ENCODE results near the gene CLDN16. TPM values are rescaled to one million over a fixed set of nuclear protein-coding genes. Genes with fewer than 3 reads are reported as not detected.

The CLDN16 gene
- total RNA-seq, 1 experiment from 2014 or later, result 0.27 TPM

DNA sequence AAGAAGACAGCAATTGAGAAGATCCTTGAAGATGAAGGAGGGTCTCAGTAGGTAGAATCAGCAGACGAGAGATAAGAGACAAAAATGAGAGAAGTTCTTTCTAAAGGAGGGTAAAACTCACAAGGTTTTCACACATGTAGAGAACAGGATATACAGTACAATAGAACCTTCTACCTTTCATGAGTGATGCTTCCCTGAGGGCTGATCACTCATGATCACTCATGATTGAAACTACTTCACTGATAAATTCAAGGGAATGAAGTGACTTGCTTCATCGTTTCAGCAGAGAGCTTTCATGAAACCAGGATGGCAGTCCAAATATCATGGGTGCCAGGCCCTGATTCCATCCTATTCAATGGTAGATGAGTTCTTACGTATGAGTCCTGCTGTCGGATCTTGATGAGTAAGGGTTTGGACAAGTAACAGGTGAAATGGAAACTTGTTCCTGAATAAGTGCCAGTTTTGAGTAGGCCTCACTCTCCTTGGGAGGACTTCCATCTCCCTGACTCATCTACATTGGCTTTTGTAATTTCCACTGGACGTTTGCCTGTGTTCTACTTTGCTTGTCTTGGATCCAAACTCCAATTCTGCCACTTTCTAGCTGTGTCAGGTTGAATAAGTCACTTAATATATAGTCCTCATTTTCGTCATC is 9.6 kb upstream of the CLDN16 start:
- no peaks in the 10 kb centered on the region for H3K27me3 Mint-ChIP-seq (ENCODE audit: insufficient read depth, unreplicated experiment)
- H3K27me3 ChIP-seq (replicated peaks; ENCODE audit: control insufficient read depth, insufficient read depth, low read length), result no peaks in the 10 kb centered on the region
- peaks cover 17% of the 10 kb centered on the region for H3K9me3 Mint-ChIP-seq (ENCODE audit: unreplicated experiment)
- H3K4me3 ChIP-seq (ENCODE audit: low read depth, low read length), result no peak overlapping the region
- H3K36me3 ChIP-seq (ENCODE audit: control insufficient read depth, insufficient read depth, low read length), result no peaks in the 10 kb centered on the region; the same call in 1 of the 2 replicates
- TF ChIP-seq CTCF (IDR thresholded peaks at IDR 0.05; ENCODE audit: insufficient read depth in 1 of 2, low read depth in 1 of 2, low read length in 1 of 2, severe bottlenecking in 1 of 2, unreplicated experiment in 1 of 2), result no peak
- ChIA-PET POLR2A (no interaction called here), CTCF (no interaction called here)
- H3K4me1 ChIP-seq, result peaks cover 26% of the 10 kb centered on the region
- H3K27ac Mint-ChIP-seq (ENCODE audit: unreplicated experiment), result no peak overlapping the region
- H3K9me3 ChIP-seq, result no peaks in the 10 kb centered on the region
- H3K36me3 Mint-ChIP-seq (ENCODE audit: insufficient read depth, unreplicated experiment), result no peaks in the 10 kb centered on the region
- no TSS peak for BruUV-seq (replicated peaks)
- no peak for DNase-seq
- intact Hi-C loops (cut with micrococcal nuclease; ENCODE audit: unreplicated experiment), result no loop called here
- no peak overlapping the region for H3K4me3 Mint-ChIP-seq (ENCODE audit: unreplicated experiment)
- peaks cover 31% of the 10 kb centered on the region for H3K4me1 Mint-ChIP-seq (ENCODE audit: low read depth, unreplicated experiment)

GRCh38 chr3:190380184-190380583 is 7.8 kb upstream of the CLDN16 start:
- Histone ChIP-seq H3K9me3 (no peaks in the 10 kb centered on the region), H3K4me3 (ENCODE audit: low read depth, low read length) (no peak overlapping the region), H3K4me1 (peaks cover 8% of the 10 kb centered on the region), H3K36me3 (ENCODE audit: control insufficient read depth, insufficient read depth, low read length) (no peaks in the 10 kb centered on the region; the same call in 1 of the 2 replicates), H3K27me3 (replicated peaks; ENCODE audit: control insufficient read depth, insufficient read depth, low read length) (no peaks in the 10 kb centered on the region)
- Mint-ChIP-seq H3K36me3 (ENCODE audit: insufficient read depth, unreplicated experiment) (no peaks in the 10 kb centered on the region), H3K27me3 (ENCODE audit: insufficient read depth, unreplicated experiment) (no peaks in the 10 kb centered on the region), H3K4me3 (ENCODE audit: unreplicated experiment) (no peak overlapping the region), H3K27ac (ENCODE audit: unreplicated experiment) (no peak overlapping the region), H3K9me3 (ENCODE audit: unreplicated experiment) (peaks cover 17% of the 10 kb centered on the region), H3K4me1 (ENCODE audit: low read depth, unreplicated experiment) (peaks cover 19% of the 10 kb centered on the region)
- ChIA-PET CTCF (no interaction called here), POLR2A (no interaction called here)
- no peak for DNase-seq
- BruUV-seq (replicated peaks), result no TSS peak
- intact Hi-C loops (cut with micrococcal nuclease; ENCODE audit: unreplicated experiment), result loop anchor here (5.0 kb wide), 1 partner anchor 73 kb away; no protein-coding TSS in a partner anchor
- TF ChIP-seq CTCF (IDR thresholded peaks at IDR 0.05; ENCODE audit: insufficient read depth in 1 of 2, low read depth in 1 of 2, low read length in 1 of 2, severe bottlenecking in 1 of 2, unreplicated experiment in 1 of 2), result no peak

GRCh38 chr3:190381441-190381840 is 6.5 kb upstream of the CLDN16 start:
- ChIA-PET CTCF (no interaction called here), POLR2A (no interaction called here)
- H3K36me3 Mint-ChIP-seq (ENCODE audit: insufficient read depth, unreplicated experiment), result no peaks in the 10 kb centered on the region
- intact Hi-C loops (cut with micrococcal nuclease; ENCODE audit: unreplicated experiment), result loop anchor here (5.0 kb wide), 1 partner anchor 74 kb away; no protein-coding TSS in a partner anchor
- H3K4me1 ChIP-seq, result no peaks in the 10 kb centered on the region
- H3K27me3 ChIP-seq (replicated peaks; ENCODE audit: control insufficient read depth, insufficient read depth, low read length), result no peaks in the 10 kb centered on the region
- H3K27me3 Mint-ChIP-seq (ENCODE audit: insufficient read depth, unreplicated experiment), result no peaks in the 10 kb centered on the region
- H3K27ac Mint-ChIP-seq (ENCODE audit: unreplicated experiment), result no peak overlapping the region
- H3K4me3 ChIP-seq (ENCODE audit: low read depth, low read length), result no peak overlapping the region
- H3K9me3 Mint-ChIP-seq (ENCODE audit: unreplicated experiment), result peaks cover 17% of the 10 kb centered on the region
- H3K4me1 Mint-ChIP-seq (ENCODE audit: low read depth, unreplicated experiment), result peaks cover 10% of the 10 kb centered on the region
- no peak for TF ChIP-seq CTCF (IDR thresholded peaks at IDR 0.05; ENCODE audit: insufficient read depth in 1 of 2, low read depth in 1 of 2, low read length in 1 of 2, severe bottlenecking in 1 of 2, unreplicated experiment in 1 of 2)
- BruUV-seq (replicated peaks), result no TSS peak
- H3K36me3 ChIP-seq (ENCODE audit: control insufficient read depth, insufficient read depth, low read length), result no peaks in the 10 kb centered on the region
- DNase-seq, result no peak
- H3K4me3 Mint-ChIP-seq (ENCODE audit: unreplicated experiment), result no peak overlapping the region
- no peaks in the 10 kb centered on the region for H3K9me3 ChIP-seq

All from Caco-2 (cell line).